Pancreas (tissue), 10 donors: ENCODE measurements around the gene MUC5AC. TPM values are rescaled to one million over a fixed set of nuclear protein-coding genes. Genes with fewer than 3 reads are reported as not detected.
A peak's percentile ranks its signal among the peaks of the same experiment; 100 is the strongest.

Experiments used
- ATAC-seq, 4 donors: fragments of 200-7000 bp; cut with Tn5 transposase; one replicate each; pipeline versions ENCODE4 v1.8.0 to v1.9.1; 2020; ENCODE audit warnings: mild to moderate bottlenecking in 4 of 4, moderate library complexity in 4 of 4
- DNase-seq, 6 donors: peaks; one replicate each; pipeline ENCODE4 v3.0.0-alpha.2; 2020
- FAIRE-seq: peaks from 2 replicates; lab custom pipeline; 2012; peaks lifted over from hg19 to GRCh38; lab: Jason Lieb, UNC
- H3K27ac ChIP-seq, 4 donors: fragments of 200-600 bp; sonication (generic); 1 replicate in 3 of 4; 2 replicates in 1 of 4; pipeline versions ENCODE4 v1.5.0 to v1.8.0; 2020
- H3K27me3 ChIP-seq, 4 donors: fragments of 200-600 bp; one replicate each; pipeline ENCODE4 v1.8.0; 2021
- H3K36me3 ChIP-seq, 3 donors: fragments of 200-600 bp; sonication (generic) in 1 of 3; one replicate each; pipeline versions ENCODE4 v1.5.0 to v1.8.0; 2020 to 2021
- H3K4me1 ChIP-seq, 3 donors: fragments of 200-600 bp; one replicate each; pipeline ENCODE4 v1.8.0; 2021
- H3K4me3 ChIP-seq, 4 donors: fragments of 200-600 bp; sonication (generic) in 2 of 4; one replicate each; pipeline versions ENCODE4 v1.5.0 to v1.8.0; 2020 to 2021
- H3K9me3 ChIP-seq, 4 donors: fragments of 200-600 bp; one replicate each; pipeline ENCODE4 v1.8.0; 2021
- WGBS, 2 donors: extraction: QIAGEN DNeasy Blood & Tissue Kit; methylation state at CpG; one replicate each; pipeline ENCODE4 v1.1.7; 2013; 5-methylcytosine and 5-hydroxymethylcytosine counted together
- intact Hi-C, 3 donors: fragments of 100-400 bp; cut with DNase I; formaldehyde crosslinking; loops; one replicate each; pipeline versions ENCODE4 v1.11.1 to v1.14.2; 2022
- polyA plus RNA-seq, 2 donors: library from polyadenylated mRNA; stranded (reverse); fragments of 200-250 nt; gene quantifications; one replicate each; pipeline ENCODE4 v1.2.3, GENCODE V29; 2013
- total RNA-seq, 6 donors: library from RNA; stranded (reverse); fragmentation: NEBNext Ultra II Directional in 4 of 6; extraction: Animal tissue kit (Norgen Biotek cat#: 25700) in 4 of 6; gene quantifications; one replicate each; pipeline versions ENCODE4 v1.2.1 to v1.2.4, GENCODE V29; 2021 to 2023
- TF ChIP-seq, protein P1 (sequence below), 4 donors: fragments of 200-600 bp; sonication (generic) in 3 of 4; IDR thresholded peaks; one replicate each; pipeline versions ENCODE4 v1.5.0 to v1.8.0; 2021; ENCODE audit warnings: antibody characterized with exemption in 4 of 4
- donor health status: healthy with polysubstance abuse.
- donor health status: DM: no; HTN: no; CAD: no; lungs with moderate emphysema.
- donor health status: DM: no; HTN: no; CAD: no.
- donor health status: control.
- donor health status: control.
- donor health status: Bipolar disorder and iron deficiency.
- donor health status: DM: yes; HTN: yes; CAD: no.
- donor health status: DM: no; HTN: no; CAD: no.
- donor health status: DM: no; HTN: no; CAD: no.
- donor health status: DM: yes; HTN: yes; CAD: no.

Gene MUC5AC
- total and polyA plus RNA-seq, 8 donors = 0.02 to 4.2 (median 0.04) TPM; not detected in 5

DNA sequence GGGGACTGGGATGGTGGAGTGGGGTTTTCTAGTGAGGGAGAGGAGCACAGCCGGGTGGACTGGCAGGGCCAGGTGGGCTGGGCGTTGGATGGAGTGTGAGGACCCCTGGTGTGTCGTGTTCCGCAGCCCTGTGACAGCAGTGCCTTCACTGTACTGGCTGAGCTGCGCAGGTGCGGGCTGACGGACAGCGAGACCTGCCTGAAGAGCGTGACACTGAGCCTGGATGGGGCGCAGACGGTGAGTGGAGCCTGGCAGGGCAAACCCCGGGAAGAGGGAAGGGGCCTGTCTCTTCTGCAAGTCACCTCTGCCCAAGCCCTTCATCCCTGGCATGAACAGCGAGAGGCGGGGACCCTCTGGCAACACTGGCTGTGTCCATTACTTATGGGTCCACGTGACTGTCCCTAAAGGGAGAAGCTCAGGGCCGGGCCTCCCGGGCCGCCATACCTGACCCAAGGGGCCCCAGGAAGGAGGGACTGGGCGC lies 10.0 kb downstream of the MUC5AC start:
- Histone ChIP-seq H3K36me3 (no peaks in the 10 kb centered on the region), H3K27me3 (no peaks in the 10 kb centered on the region), H3K4me3 (no peak overlapping the region), H3K27ac (no peak overlapping the region), H3K4me1 (no peaks in the 10 kb centered on the region), H3K9me3 (no peaks in the 10 kb centered on the region)
- DNase-seq = peak in 2 of 6 donors; percentile 41 to 47
- TF ChIP-seq, protein P1, sequence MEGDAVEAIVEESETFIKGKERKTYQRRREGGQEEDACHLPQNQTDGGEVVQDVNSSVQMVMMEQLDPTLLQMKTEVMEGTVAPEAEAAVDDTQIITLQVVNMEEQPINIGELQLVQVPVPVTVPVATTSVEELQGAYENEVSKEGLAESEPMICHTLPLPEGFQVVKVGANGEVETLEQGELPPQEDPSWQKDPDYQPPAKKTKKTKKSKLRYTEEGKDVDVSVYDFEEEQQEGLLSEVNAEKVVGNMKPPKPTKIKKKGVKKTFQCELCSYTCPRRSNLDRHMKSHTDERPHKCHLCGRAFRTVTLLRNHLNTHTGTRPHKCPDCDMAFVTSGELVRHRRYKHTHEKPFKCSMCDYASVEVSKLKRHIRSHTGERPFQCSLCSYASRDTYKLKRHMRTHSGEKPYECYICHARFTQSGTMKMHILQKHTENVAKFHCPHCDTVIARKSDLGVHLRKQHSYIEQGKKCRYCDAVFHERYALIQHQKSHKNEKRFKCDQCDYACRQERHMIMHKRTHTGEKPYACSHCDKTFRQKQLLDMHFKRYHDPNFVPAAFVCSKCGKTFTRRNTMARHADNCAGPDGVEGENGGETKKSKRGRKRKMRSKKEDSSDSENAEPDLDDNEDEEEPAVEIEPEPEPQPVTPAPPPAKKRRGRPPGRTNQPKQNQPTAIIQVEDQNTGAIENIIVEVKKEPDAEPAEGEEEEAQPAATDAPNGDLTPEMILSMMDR (IDR thresholded peaks at IDR 0.05) = no peak
- 78 to 80% methylated on average over 19 of the region's 19 CpGs for WGBS, 2 donors
- intact Hi-C loops = no loop called here
- ATAC-seq = no peak
- FAIRE-seq = no peak

DNA sequence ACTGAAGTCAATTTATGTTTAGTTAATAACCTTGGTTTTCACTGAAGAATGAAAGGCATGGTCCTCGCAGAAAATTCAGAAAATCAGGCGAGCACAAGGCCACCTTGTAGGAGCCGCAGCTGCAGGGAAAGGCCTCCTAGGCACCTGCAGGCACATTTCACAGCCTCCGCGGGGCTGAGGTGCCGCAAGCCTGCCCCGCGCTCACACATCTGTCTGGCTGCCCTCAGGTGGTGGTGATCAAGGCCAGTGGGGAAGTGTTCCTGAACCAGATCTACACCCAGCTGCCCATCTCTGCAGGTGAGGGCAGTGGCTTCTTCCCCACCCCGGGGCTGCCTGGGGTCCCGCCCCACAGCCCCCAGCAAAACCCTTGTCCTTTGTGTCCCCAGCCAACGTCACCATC lies 10.5 kb downstream of the MUC5AC start:
- Histone ChIP-seq H3K27ac (no peak overlapping the region), H3K4me1 (no peaks in the 10 kb centered on the region), H3K9me3 (no peaks in the 10 kb centered on the region), H3K4me3 (no peak overlapping the region), H3K27me3 (no peaks in the 10 kb centered on the region), H3K36me3 (no peaks in the 10 kb centered on the region)
- TF ChIP-seq, protein P1 (IDR thresholded peaks at IDR 0.05) = no peak
- FAIRE-seq (no peak), ATAC-seq (no peak), DNase-seq (peak in 2 of 6 donors; percentile 25 to 35)
- intact Hi-C loops = no loop called here
- WGBS, 2 donors = 85 to 88% methylated on average over 11 of the region's 11 CpGs

DNA sequence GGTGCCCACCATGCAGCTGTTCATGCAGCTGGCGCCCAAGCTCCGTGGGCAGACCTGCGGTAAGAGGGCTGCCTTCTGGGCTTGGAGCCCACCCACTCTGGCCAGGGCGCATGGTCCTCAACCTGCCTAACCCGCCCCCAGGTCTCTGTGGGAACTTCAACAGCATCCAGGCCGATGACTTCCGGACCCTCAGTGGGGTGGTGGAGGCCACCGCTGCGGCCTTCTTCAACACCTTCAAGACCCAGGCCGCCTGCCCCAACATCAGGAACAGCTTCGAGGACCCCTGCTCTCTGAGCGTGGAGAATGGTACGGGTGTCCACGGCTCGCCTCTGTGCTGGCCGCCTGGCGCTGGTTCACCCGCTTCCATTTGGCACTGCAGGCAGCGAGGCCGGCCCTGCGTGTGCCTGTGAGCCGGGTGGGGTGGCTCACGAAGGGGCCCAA lies 11.0 kb downstream of the MUC5AC start:
- 90 to 95% methylated on average over 23 of the region's 23 CpGs for WGBS, 2 donors
- TF ChIP-seq, protein P1 (IDR thresholded peaks at IDR 0.05) = no peak
- peak in 2 of 6 donors; percentile 41 to 49 for DNase-seq
- no peaks in the 10 kb centered on the region for H3K9me3 ChIP-seq
- no peak overlapping the region for H3K27ac ChIP-seq
- H3K4me3 ChIP-seq = no peak overlapping the region
- intact Hi-C loops = no loop called here
- no peaks in the 10 kb centered on the region for H3K27me3 ChIP-seq
- peak in 1 of 4 donors; percentile 30 for ATAC-seq
- H3K36me3 ChIP-seq = no peaks in the 10 kb centered on the region
- no peaks in the 10 kb centered on the region for H3K4me1 ChIP-seq
- no peak for FAIRE-seq

DNA sequence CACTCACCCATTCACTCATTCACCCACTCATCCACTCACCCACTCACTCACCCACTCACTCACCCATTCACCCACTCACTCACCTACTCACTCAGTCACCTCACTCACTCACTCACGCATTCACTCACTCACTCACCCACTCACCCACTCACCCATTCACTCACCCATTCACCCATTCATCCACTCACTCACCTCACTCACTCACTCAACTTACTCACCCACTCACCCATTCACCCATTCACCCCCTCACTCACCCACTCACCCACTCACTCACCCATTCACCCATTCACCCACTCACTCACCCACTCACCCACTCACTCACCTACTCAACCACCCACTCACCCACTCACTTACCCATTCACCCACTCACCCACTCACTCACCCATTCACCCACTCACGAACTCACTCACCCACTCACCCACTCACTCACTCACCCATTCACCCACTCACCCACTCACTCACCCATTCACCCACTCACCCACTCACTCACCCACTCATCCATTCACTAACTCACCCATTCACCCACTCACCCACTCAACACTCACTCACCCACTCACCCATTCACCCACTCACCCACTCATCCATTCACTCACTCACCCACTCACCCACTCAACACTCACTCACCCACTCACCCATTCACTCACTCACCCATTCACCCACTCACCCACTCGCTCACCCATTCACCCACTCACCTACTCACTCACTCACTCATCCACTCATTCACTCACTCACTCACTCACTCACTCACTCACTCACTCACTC lies 13.7 kb downstream of the MUC5AC start:
- Histone ChIP-seq H3K4me3 (no peak overlapping the region), H3K9me3 (no peaks in the 10 kb centered on the region), H3K4me1 (no peaks in the 10 kb centered on the region), H3K27me3 (no peaks in the 10 kb centered on the region), H3K27ac (no peak overlapping the region), H3K36me3 (no peaks in the 10 kb centered on the region)
- no peak for FAIRE-seq
- intact Hi-C loops = no loop called here
- WGBS, 2 donors = 78 to 82% methylated on average over 2 of the region's 3 CpGs
- no peak for DNase-seq
- no peak for ATAC-seq
- TF ChIP-seq, protein P1 (IDR thresholded peaks at IDR 0.05) = no peak
